ENCODE data around the gene DOK6. TPM values are rescaled to one million over a fixed set of nuclear protein-coding genes. Genes with fewer than 3 reads are reported as not detected.

DOK6 gene
- total RNA-seq, 1 experiment from 2014 or later, result not detected

GRCh38 chr18:69626643-69627242 is 226.1 kb downstream of the DOK6 start:
- Mint-ChIP-seq H3K9me3 (ENCODE audit: low read depth, unreplicated experiment) (no peaks in the 10 kb centered on the region), H3K27ac (ENCODE audit: unreplicated experiment) (no peak overlapping the region), H3K36me3 (ENCODE audit: insufficient read depth, unreplicated experiment) (no peaks in the 10 kb centered on the region), H3K4me3 (ENCODE audit: low read depth, unreplicated experiment) (no peak overlapping the region), H3K27me3 (ENCODE audit: unreplicated experiment) (no peaks in the 10 kb centered on the region), H3K4me1 (ENCODE audit: low read depth, unreplicated experiment) (no peaks in the 10 kb centered on the region)
- CTCF ChIA-PET, result no interaction called here
- TF ChIP-seq CTCF (IDR thresholded peaks at IDR 0.05; ENCODE audit: unreplicated experiment), result no peak
- DNase-seq, result no peak
- BruUV-seq (replicated peaks), result no TSS peak
- intact Hi-C loops (cut with micrococcal nuclease; ENCODE audit: unreplicated experiment), result no loop called here

- H3K9me3 Mint-ChIP-seq (ENCODE audit: low read depth, unreplicated experiment), result no peaks in the 10 kb centered on the region
- no peak for TF ChIP-seq CTCF (IDR thresholded peaks at IDR 0.05; ENCODE audit: unreplicated experiment)
- no peaks in the 10 kb centered on the region for H3K36me3 Mint-ChIP-seq (ENCODE audit: insufficient read depth, unreplicated experiment)
- no peak for DNase-seq
- CTCF ChIA-PET, result no interaction called here
- H3K4me3 Mint-ChIP-seq (ENCODE audit: low read depth, unreplicated experiment), result no peak overlapping the region
- H3K4me1 Mint-ChIP-seq (ENCODE audit: low read depth, unreplicated experiment), result no peaks in the 10 kb centered on the region
- BruUV-seq (replicated peaks), result no TSS peak
- no peak overlapping the region for H3K27ac Mint-ChIP-seq (ENCODE audit: unreplicated experiment)
- intact Hi-C loops (cut with micrococcal nuclease; ENCODE audit: unreplicated experiment), result no loop called here
- no peaks in the 10 kb centered on the region for H3K27me3 Mint-ChIP-seq (ENCODE audit: unreplicated experiment)
These were observed 228.2 kb downstream of the DOK6 start for GRCh38 chr18:69628774-69629359.

GRCh38 chr18:69631281-69631680 is 230.6 kb downstream of the DOK6 start:
- H3K27me3 Mint-ChIP-seq (ENCODE audit: unreplicated experiment), result no peaks in the 10 kb centered on the region
- BruUV-seq (replicated peaks), result no TSS peak
- peak overlapping the region; percentile 36 for H3K27ac Mint-ChIP-seq (ENCODE audit: unreplicated experiment)
- H3K9me3 Mint-ChIP-seq (ENCODE audit: low read depth, unreplicated experiment), result no peaks in the 10 kb centered on the region
- H3K36me3 Mint-ChIP-seq (ENCODE audit: insufficient read depth, unreplicated experiment), result no peaks in the 10 kb centered on the region
- no peak for DNase-seq
- CTCF ChIA-PET, result no interaction called here
- intact Hi-C loops (cut with micrococcal nuclease; ENCODE audit: unreplicated experiment), result no loop called here
- TF ChIP-seq CTCF (IDR thresholded peaks at IDR 0.05; ENCODE audit: unreplicated experiment), result no peak
- H3K4me3 Mint-ChIP-seq (ENCODE audit: low read depth, unreplicated experiment), result no peak overlapping the region
- no peaks in the 10 kb centered on the region for H3K4me1 Mint-ChIP-seq (ENCODE audit: low read depth, unreplicated experiment)

- no TSS peak for BruUV-seq (replicated peaks)
These were observed 234.8 kb downstream of the DOK6 start for GRCh38 chr18:69635482-69635881.

More at GRCh38 chr18:69635482-69635881, 234.8 kb downstream of the DOK6 start:
- H3K27me3 Mint-ChIP-seq (ENCODE audit: unreplicated experiment), result no peaks in the 10 kb centered on the region
- H3K9me3 Mint-ChIP-seq (ENCODE audit: low read depth, unreplicated experiment), result no peaks in the 10 kb centered on the region
- TF ChIP-seq CTCF (IDR thresholded peaks at IDR 0.05; ENCODE audit: unreplicated experiment), result no peak
- H3K36me3 Mint-ChIP-seq (ENCODE audit: insufficient read depth, unreplicated experiment), result no peaks in the 10 kb centered on the region
- H3K4me1 Mint-ChIP-seq (ENCODE audit: low read depth, unreplicated experiment), result no peaks in the 10 kb centered on the region
- intact Hi-C loops (cut with micrococcal nuclease; ENCODE audit: unreplicated experiment), result no loop called here
- no peak for DNase-seq
- no peak overlapping the region for H3K4me3 Mint-ChIP-seq (ENCODE audit: low read depth, unreplicated experiment)
- CTCF ChIA-PET, result no interaction called here
- no peak overlapping the region for H3K27ac Mint-ChIP-seq (ENCODE audit: unreplicated experiment)

Data from Calu3 (cell line).